GM18861 (cell line): ENCODE results near the gene PSMF1.

Experiments
- ATAC-seq: cut with Tn5 transposase; IDR thresholded peaks from one replicate; pipeline ENCODE4 v1.9.1; 2021; ENCODE audit not compliant: unreplicated experiment

Gene PSMF1

GRCh38 chr20:1118336-1119127, at the start of gene PSMF1:
Gene PSMF1, plus strand, starts transcription at chr20:1118602. Its CDS starts 172 bp downstream, at chr20:1118774.
- peak; percentile 97 for ATAC-seq

- no peak for ATAC-seq
Measured at GRCh38 chr20:1072258-1072657, 46.1 kb upstream of the PSMF1 start.

GRCh38 chr20:1075616-1076015, 42.8 kb upstream of the PSMF1 start:
- peak; percentile 64 for ATAC-seq

- ATAC-seq: no peak
Measured at GRCh38 chr20:1081891-1082290, 36.5 kb upstream of the PSMF1 start.

GRCh38 chr20:1083431-1084080, 34.8 kb upstream of the PSMF1 start:
- ATAC-seq: no peak

- ATAC-seq: no peak
Measured at GRCh38 chr20:1085492-1086276, 32.7 kb upstream of the PSMF1 start.

- no peak for ATAC-seq
Measured at GRCh38 chr20:1086277-1087213, 31.9 kb upstream of the PSMF1 start.

GRCh38 chr20:1087311-1087905, 31.0 kb upstream of the PSMF1 start:
- ATAC-seq: no peak

- no peak for ATAC-seq
Measured at GRCh38 chr20:1094751-1095150, 23.7 kb upstream of the PSMF1 start.

- ATAC-seq: no peak
Measured at GRCh38 chr20:1101533-1101932, 16.9 kb upstream of the PSMF1 start.

GRCh38 chr20:1102016-1102415, 16.4 kb upstream of the PSMF1 start:
- no peak for ATAC-seq

- ATAC-seq: no peak
Measured at GRCh38 chr20:1103751-1104150, 14.7 kb upstream of the PSMF1 start.

GRCh38 chr20:1105599-1106194, 12.7 kb upstream of the PSMF1 start:
- no peak for ATAC-seq

- no peak for ATAC-seq
Measured at GRCh38 chr20:1107176-1107575, 11.2 kb upstream of the PSMF1 start.

- no peak for ATAC-seq
Measured at GRCh38 chr20:1108437-1108920, 9.9 kb upstream of the PSMF1 start.

GRCh38 chr20:1112908-1113307, 5.5 kb upstream of the PSMF1 start:
- ATAC-seq: no peak

- ATAC-seq: no peak
Measured at GRCh38 chr20:1118004-1118335, 432 bp upstream of the PSMF1 start.

GRCh38 chr20:1119128-1119505, 715 bp downstream of the PSMF1 start:
- ATAC-seq: no peak

GRCh38 chr20:1119524-1119923, 1.1 kb downstream of the PSMF1 start:
- ATAC-seq: no peak

- no peak for ATAC-seq
Measured at GRCh38 chr20:1121429-1121828, 3.0 kb downstream of the PSMF1 start.
